ENCODE data around the gene TNFRSF4.

TNFRSF4 gene

DNA sequence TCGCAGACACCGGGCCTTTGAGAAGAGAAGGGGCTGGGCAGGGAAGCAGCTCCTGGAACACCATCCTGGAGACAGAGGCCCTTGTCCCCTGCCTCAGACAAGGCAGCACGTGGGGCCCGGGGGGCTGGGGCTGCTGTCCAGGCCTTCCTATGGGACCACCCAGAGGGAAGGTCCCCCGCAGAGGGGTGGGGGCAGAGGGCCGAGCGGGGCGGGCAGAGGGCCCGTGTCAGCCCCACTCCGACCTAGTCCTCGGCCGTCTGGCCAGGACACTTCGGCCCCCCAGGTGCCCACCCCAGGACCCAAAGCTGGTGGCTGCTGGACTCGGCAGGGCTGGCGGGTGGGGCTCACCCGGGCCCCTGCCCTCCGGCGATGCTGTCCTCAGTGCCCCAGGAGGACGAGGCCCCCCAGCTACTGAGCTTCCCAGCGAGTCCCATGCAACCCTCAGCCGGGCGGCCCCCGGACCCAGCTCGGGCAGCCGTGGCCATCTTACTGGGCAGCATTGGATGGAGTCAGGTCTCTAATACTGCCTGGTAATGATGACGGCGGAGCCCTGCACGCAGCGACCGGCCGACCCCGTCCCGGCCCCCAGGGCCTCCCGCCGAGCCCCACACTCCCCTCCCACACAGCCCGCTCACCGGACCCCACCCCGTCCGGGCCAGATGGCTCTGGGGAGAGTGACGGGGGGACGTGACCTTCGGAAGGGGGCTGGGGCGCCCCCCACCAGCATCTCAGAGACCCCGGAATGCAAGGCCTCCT lies 47.1 kb downstream of the TNFRSF4 start:
- no peaks in the 10 kb centered on the region for H3K36me3 Mint-ChIP-seq
- H3K4me1 Mint-ChIP-seq = peaks cover 11 to 39% of the 10 kb centered on the region in 2 donors
- H3K9me3 Mint-ChIP-seq = no peaks in the 10 kb centered on the region
- H3K4me3 Mint-ChIP-seq = no peak overlapping the region
- ATAC-seq (replicated peaks) (no peak), DNase-seq (no peak)
- no peak overlapping the region for H3K27ac Mint-ChIP-seq
- H3K27me3 Mint-ChIP-seq = peaks cover 0 to 22% of the 10 kb centered on the region in 2 donors

DNA sequence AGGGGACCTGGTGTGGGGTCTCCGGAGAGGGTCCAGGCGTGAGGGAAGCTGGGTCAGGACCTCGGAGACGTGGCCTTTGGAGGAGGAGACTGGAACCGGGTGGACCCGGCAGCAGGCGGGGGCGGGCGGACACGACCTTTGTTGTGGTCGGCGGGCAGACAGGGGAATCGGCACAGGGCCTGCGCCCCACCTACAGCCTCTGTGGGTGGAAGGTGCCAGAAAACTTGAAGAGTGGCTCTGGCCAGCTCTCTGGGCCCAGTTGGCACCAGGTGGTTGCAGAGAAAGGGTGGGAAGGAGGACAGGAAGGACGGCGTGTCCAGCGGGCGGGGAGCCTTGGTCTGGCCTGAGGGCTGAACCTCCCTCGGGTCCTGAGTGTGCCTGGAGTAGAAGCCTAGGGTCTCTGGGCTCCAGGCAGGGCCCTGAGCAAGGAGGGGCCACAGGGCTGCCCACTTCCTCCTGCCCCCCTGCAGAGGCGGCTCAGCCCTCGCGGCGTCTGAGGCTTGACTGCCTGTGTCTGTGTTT lies 48.0 kb downstream of the TNFRSF4 start:
- DNase-seq (no peak), ATAC-seq (replicated peaks) (no peak)
- Mint-ChIP-seq H3K27me3 (peaks cover 0 to 22% of the 10 kb centered on the region in 2 donors), H3K4me3 (no peak overlapping the region), H3K9me3 (no peaks in the 10 kb centered on the region), H3K4me1 (peaks cover 8 to 30% of the 10 kb centered on the region in 2 donors), H3K27ac (no peak overlapping the region), H3K36me3 (no peaks in the 10 kb centered on the region)

DNA sequence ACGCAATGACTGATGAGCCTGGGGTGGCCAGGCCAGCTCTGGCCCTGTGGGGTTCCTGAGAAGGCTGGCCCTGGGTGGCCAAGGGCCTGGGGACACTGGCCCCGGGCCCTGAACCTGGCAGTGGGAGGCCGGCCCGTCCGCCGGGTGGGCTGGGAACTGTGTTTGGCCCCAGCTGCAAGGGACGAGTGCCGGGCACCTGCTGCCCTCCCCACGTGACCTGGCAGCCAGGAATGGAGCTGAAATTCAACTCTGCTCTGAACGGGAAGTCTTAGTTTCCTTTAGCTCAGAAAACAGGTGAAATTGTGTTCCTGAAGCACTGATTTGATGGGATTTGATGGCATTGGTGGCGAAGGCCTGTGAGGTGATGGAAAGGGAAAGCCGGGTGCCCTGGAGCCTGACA lies 48.5 kb downstream of the TNFRSF4 start:
- Mint-ChIP-seq H3K9me3 (no peaks in the 10 kb centered on the region), H3K36me3 (no peaks in the 10 kb centered on the region), H3K27me3 (peaks cover 0 to 22% of the 10 kb centered on the region in 2 donors), H3K4me3 (no peak overlapping the region), H3K27ac (no peak overlapping the region), H3K4me1 (peaks cover 8 to 26% of the 10 kb centered on the region in 2 donors)
- DNase-seq (no peak), ATAC-seq (replicated peaks) (no peak)

DNA sequence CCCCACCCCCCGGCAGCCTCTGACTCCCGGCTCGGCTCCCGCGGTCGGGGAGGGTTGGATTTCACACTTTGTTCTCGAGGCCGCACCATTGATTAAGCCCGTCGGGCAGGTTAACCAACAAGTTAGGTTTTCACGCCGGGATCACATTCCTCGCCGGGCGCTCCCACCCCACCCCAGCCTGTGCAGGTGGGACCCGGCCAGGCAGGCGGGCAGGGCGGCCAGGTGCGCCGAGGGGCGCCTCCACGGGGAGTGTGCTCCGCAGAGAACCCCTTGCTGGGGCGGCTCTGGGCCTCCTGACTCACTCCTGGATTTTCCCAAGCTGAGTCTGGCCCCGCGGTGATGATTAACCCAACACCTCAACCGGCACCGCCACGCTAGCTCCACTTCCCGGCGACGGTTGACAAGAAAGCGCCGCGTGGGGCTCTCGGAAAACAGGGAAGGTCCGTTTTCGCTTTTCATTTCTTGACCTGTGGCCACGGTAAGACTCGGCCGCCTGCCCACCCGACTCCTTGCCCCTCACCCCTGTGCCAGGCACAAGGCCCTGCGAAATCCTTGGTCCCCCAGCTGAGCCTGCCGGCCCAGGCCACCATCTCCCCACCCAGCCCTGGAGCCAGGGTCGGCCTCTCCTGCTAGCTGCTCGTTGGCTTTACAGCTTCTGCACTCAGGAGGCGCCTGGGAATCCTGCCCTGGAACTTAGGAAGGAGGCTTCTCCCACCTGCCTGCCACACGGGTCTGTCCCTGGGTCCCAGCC lies 49.1 kb downstream of the TNFRSF4 start:
- H3K27me3 Mint-ChIP-seq = peaks cover 0 to 18% of the 10 kb centered on the region in 2 donors
- DNase-seq (no peak), ATAC-seq (replicated peaks) (no peak)
- H3K4me3 Mint-ChIP-seq = no peak overlapping the region
- no peaks in the 10 kb centered on the region for H3K36me3 Mint-ChIP-seq
- no peaks in the 10 kb centered on the region for H3K9me3 Mint-ChIP-seq
- no peak overlapping the region for H3K27ac Mint-ChIP-seq
- peaks cover 4 to 23% of the 10 kb centered on the region in 2 donors for H3K4me1 Mint-ChIP-seq

DNA sequence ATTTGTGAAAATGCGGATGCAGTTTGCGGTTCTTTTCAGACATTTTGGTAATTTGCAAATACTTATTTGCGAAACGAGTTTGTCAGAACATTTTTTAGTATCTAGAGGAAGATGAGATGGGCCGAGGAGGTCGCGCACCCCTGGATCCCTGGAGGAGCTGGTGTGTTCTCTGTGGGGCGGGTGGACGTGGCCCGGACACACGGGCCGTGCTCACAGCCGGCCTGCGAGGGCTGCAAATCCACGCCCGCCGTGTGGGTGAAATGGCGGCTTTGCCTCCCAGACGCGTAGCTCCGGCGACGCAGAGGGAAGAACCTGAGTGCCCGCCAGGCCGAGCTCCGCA lies 49.6 kb downstream of the TNFRSF4 start:
- no peak overlapping the region for H3K27ac Mint-ChIP-seq

DNA sequence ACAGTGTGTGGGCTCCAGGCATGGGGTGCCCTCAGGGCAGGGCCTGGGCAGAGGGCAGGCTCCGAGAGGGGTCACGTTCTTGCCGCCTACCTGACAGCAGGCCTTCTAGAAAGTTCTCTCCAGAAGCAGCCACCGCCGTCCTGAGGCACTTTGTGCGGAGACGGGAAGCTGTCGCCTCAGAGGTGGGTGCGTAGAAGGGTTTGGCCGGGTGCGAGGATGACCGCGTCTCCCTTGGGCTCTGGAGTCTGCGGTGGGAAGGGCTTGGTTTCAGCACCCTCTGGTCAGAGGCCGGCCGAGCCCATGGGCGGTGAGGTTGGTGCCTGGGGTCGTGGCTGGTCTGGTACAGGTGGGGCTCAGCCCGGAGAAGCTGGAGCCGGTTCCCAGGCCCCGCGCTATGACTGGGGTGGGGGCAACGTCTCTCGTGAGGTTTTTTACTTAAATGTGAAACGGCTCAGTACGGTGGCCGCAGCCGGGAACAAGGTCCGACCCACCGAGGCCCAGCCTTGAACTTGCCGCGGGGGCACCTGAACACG lies 50.3 kb downstream of the TNFRSF4 start:
- H3K4me3 Mint-ChIP-seq = no peak overlapping the region

More for the DNA sequence above, 49.6 kb downstream of the TNFRSF4 start:
- H3K4me3 Mint-ChIP-seq = no peak overlapping the region
- DNase-seq (no peak), ATAC-seq (replicated peaks) (no peak)
- no peaks in the 10 kb centered on the region for H3K36me3 Mint-ChIP-seq
- peaks cover 2 to 23% of the 10 kb centered on the region in 2 donors for H3K4me1 Mint-ChIP-seq
- peaks cover 0 to 17% of the 10 kb centered on the region in 2 donors for H3K27me3 Mint-ChIP-seq
- no peaks in the 10 kb centered on the region for H3K9me3 Mint-ChIP-seq

DNA sequence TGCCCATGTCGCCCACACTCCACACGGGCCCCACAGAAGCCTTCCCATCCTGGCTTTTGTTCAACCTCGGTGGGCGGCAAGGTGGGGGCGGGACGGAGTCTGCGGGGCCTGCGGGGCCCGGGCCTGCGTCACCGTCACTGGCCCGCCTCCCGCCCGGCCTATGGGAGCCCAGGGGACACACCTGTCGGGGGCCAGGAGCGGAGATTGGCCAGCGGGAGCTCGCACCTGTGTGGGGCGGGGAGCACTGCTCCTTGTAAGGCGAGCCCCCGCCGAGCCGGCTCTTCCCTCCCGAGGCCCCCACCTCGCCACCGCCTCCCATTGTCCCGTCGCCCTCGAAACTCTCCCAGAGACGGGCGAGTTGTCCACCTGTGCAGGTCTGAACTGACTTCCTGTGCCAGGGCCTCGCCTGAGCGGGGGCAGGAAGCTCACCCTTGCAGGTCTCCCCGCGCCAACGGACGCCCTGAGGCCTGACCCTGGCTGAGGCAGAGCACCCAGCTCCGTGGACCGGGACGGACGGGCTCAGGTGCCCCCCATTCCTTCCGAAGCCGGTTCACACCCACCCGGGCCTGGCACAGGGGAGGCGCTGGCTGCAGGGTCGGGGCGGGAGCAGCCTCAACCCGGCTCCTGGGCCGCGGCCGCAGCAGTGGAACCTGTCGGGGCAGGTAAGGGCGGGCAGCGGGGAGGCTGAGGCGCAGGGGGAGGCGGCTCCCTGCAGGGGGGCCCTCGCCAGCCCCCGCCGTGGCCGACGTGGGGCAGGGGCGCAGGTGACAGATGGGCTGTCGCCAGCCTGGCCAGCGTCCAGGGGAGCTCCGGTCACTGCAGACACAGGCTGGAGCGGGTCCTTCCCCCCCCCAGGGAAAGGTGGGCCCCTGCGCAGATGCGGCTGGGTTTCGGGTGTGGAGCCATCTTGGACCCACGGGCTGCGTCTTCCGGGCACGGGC lies 51.1 kb downstream of the TNFRSF4 start:
- Mint-ChIP-seq H3K4me3 (no peak overlapping the region), H3K9me3 (no peaks in the 10 kb centered on the region), H3K27ac (no peak overlapping the region), H3K36me3 (no peaks in the 10 kb centered on the region), H3K27me3 (peaks cover 0 to 17% of the 10 kb centered on the region in 2 donors), H3K4me1 (peaks cover 2 to 30% of the 10 kb centered on the region in 2 donors)
- ATAC-seq (replicated peaks) = no peak
- no peak for DNase-seq

More for the DNA sequence above, 50.3 kb downstream of the TNFRSF4 start:
- Mint-ChIP-seq H3K36me3 (no peaks in the 10 kb centered on the region), H3K4me1 (peaks cover 2 to 27% of the 10 kb centered on the region in 2 donors), H3K27me3 (peaks cover 0 to 17% of the 10 kb centered on the region in 2 donors), H3K9me3 (no peaks in the 10 kb centered on the region), H3K27ac (no peak overlapping the region)
- ATAC-seq (replicated peaks) (no peak), DNase-seq (no peak)

DNA sequence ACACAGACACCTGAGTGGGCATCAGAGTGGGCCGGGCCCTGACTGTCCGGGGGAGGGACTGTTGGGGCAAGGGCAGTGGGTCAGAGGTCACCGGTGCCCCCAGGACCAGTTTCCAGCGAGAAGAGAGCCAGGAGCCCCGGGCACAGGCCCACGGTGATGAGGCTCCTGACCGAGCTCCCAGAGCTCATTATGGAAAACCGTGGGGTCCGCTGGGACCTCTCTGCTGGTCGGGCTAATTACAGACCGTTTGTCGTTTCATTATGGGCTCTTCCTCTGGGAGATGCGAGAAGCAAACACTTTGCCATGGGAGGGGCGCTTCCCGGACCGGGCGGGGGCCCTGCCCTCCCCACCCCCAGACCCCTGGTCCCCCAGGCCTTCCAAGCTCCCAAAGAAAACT lies 52.3 kb downstream of the TNFRSF4 start:
- no peaks in the 10 kb centered on the region for H3K9me3 Mint-ChIP-seq
- no peak overlapping the region for H3K4me3 Mint-ChIP-seq
- peaks cover 0 to 17% of the 10 kb centered on the region in 2 donors for H3K27me3 Mint-ChIP-seq
- no peaks in the 10 kb centered on the region for H3K36me3 Mint-ChIP-seq
- peaks cover 2 to 30% of the 10 kb centered on the region in 2 donors for H3K4me1 Mint-ChIP-seq
- H3K27ac Mint-ChIP-seq = no peak overlapping the region
- ATAC-seq (replicated peaks) (no peak), DNase-seq (no peak)
